Lower leg skin (tissue), 4 donors: ENCODE results near the gene CCDC81. TPM values are rescaled to one million over a fixed set of nuclear protein-coding genes. Genes with fewer than 3 reads are reported as not detected.

Experiments used
- DNase-seq, 2 donors: peaks; one replicate each; pipeline ENCODE4 v3.0.0-alpha.2; 2019; ENCODE audit warnings: low spot score in 2 of 2
- H3K4me3 ChIP-seq: fragments of 200-600 bp; sonication (generic); 2 replicates; pipeline ENCODE4 v1.5.1; 2017; ENCODE audit warnings: mild to moderate bottlenecking, low read depth; ENCODE audit not compliant: poor library complexity, severe bottlenecking
- POLR2A ChIP-seq, 2 donors: fragments of 450-650 bp; IDR thresholded peaks; one replicate each; pipeline ENCODE4 v1.6.1; 2016 to 2017; ENCODE audit warnings: antibody characterized with exemption in 2 of 2, mild to moderate bottlenecking in 1 of 2, moderate library complexity in 1 of 2
- WGBS, 2 donors: methylation state at CpG; one replicate each; pipeline ENCODE4 v1.1.5; 2018; 5-methylcytosine and 5-hydroxymethylcytosine counted together
- intact Hi-C: fragments of 100-400 bp; cut with DNase I; formaldehyde crosslinking; loops from one replicate; pipeline ENCODE4 v1.15.0; 2023; ENCODE audit warnings: low total_unique reads
- total RNA-seq, 4 donors: library from RNA; depleted of rRNA; stranded (reverse); fragments of >200 nt; gene quantifications; one replicate each; pipeline ENCODE4 v1.1.0, GENCODE V29; 2016
- TF ChIP-seq, protein P1 (sequence below), 3 donors: fragments of 450-650 bp; IDR thresholded peaks; one replicate each; pipeline ENCODE4 v1.5.1; 2016; ENCODE audit warnings: antibody characterized with exemption in 3 of 3, mild to moderate bottlenecking in 3 of 3, moderate library complexity in 2 of 3

The CCDC81 gene
- total RNA-seq, 4 donors from 2014 or later = 0.76 to 2.7 (median 1.6) TPM; not detected in 1

DNA sequence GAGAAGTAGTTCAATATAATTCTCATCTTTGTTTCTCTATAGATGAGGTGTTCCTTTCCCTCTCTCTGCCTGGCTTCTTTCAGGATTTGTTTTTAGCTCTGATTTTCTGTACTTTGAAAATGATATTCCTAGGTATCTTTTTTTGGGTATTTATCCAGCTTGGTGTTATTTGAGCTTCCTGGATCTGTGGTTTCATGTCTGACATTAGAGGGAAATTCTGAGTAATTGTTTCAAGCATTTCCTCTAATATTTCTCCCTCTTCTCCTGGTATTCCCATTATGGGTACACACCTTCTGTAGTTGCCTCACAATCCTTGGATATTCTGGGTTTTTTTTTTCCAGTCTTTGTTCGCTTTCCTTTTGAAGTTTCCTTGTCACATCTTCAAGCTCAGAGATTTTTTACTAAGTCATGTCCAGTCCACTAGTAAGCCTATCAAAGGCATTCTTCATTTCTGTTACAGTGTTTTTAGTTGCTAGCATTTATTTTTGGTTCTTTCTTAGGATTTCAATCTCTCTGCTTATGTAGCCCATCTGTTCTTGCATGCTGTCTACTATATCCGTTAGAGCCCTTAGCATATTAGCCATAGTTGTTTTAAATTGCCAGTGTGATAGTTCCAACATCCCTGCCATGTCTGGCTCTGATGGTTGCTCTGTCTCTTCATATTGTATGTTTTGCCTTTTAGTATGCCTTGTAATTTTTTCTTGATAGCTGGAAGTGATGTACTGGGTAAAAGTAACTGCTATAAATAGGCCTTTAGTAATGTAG, 5.8 kb downstream of the CCDC81 start:
- no peak for DNase-seq
- TF ChIP-seq POLR2A (IDR thresholded peaks at IDR 0.05) = no peak
- TF ChIP-seq, protein P1, sequence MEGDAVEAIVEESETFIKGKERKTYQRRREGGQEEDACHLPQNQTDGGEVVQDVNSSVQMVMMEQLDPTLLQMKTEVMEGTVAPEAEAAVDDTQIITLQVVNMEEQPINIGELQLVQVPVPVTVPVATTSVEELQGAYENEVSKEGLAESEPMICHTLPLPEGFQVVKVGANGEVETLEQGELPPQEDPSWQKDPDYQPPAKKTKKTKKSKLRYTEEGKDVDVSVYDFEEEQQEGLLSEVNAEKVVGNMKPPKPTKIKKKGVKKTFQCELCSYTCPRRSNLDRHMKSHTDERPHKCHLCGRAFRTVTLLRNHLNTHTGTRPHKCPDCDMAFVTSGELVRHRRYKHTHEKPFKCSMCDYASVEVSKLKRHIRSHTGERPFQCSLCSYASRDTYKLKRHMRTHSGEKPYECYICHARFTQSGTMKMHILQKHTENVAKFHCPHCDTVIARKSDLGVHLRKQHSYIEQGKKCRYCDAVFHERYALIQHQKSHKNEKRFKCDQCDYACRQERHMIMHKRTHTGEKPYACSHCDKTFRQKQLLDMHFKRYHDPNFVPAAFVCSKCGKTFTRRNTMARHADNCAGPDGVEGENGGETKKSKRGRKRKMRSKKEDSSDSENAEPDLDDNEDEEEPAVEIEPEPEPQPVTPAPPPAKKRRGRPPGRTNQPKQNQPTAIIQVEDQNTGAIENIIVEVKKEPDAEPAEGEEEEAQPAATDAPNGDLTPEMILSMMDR (IDR thresholded peaks at IDR 0.05) = no peak
- intact Hi-C loops = no loop called here
- WGBS, 2 donors = 97 to 98% methylated on average over 2 of the region's 2 CpGs
- H3K4me3 ChIP-seq = no peak overlapping the region

DNA sequence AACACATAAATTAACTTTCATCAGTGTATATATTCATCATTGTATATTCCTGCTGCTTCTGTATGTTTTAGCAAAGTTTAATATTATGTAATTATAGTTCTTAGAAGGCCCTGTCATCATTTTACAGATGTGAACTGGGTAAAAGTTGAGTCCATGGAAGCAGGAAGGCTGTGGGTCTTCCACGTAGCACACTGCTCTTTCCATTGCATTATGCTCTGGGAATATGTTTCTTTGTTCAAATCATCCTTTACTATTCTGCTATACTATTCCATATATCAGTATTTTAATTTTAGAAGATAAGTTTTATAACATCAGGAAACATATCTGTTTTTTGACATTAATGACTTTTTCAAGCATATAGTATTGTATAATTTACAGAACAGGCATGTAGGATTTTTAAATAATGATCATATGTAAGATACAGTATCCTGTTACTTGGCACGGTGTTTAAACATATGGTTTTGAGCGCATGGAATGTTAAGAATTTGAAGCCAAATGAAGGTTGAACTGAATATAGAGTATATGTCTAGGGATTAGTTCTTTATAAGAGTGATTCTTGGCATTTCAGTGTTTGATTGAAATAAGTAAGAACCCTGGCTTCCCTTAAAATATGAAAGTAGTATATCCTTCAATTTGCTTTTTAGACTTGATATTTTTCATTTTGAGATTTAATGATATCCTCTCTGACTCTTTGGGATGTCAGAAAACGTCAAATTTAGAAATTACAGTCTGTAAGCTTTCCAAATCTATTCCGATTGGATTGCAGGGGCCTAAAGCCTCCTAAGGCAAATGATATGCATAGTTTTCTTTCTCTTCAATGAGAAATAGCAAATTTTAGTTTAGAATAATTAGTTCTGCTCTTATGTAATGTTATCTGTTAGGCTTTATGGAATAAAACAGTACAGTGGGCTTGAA, 8.6 kb downstream of the CCDC81 start:
- no peak for TF ChIP-seq POLR2A (IDR thresholded peaks at IDR 0.05)
- TF ChIP-seq, protein P1 (IDR thresholded peaks at IDR 0.05) = no peak
- no peak overlapping the region for H3K4me3 ChIP-seq
- intact Hi-C loops = no loop called here
- DNase-seq = no peak
- WGBS, 2 donors = 64 to 70% methylated on average over 5 of the region's 5 CpGs

DNA sequence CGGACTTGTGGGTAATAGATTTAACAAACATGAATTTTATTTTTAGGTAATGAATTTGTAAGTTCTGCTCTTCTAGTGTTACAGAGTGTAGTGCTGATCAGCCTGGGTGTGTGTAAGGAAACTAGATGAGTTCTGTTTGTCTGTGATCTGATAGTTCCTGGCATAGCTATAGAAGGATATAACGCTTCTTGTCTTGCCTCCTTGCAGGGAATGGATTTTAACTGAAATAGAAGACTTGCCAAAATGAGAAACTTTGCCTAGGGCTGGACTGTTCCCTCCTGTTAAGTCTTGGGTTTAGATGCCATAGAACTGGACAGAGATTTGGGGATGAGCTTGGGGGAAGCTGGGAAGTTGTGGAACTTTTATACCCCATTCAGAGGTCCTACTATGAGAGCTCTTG, 11.6 kb downstream of the CCDC81 start:
- no peak for DNase-seq
- TF ChIP-seq, protein P1 (IDR thresholded peaks at IDR 0.05) = no peak
- H3K4me3 ChIP-seq = no peak overlapping the region
- WGBS, 2 donors = 75 to 77% methylated on average over 2 of the region's 2 CpGs
- intact Hi-C loops = no loop called here

DNA sequence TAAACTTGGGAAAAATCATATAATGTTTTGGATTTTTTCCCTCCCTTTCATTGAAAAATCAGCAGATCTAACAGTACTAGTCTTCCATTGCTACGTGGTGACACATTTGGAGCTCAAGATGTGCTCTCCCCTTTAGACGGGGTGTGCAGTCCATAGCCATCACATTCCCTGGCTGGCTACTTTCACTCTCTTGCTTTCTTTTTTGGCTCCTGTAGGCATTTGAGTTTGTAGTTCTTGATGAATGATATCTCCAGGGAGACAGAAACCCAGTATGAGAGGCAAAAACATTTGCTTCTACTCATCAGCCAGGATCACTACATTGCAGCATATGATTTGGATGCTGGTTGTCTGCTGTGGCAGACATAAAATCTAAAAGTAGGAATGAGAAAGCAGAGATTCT, 12.1 kb downstream of the CCDC81 start:
- TF ChIP-seq, protein P1 (IDR thresholded peaks at IDR 0.05) = no peak
- no peak for TF ChIP-seq POLR2A (IDR thresholded peaks at IDR 0.05)
- 58 to 66% methylated on average over 2 of the region's 2 CpGs for WGBS, 2 donors
- intact Hi-C loops = no loop called here
- H3K4me3 ChIP-seq = no peak overlapping the region
- DNase-seq = no peak

DNA sequence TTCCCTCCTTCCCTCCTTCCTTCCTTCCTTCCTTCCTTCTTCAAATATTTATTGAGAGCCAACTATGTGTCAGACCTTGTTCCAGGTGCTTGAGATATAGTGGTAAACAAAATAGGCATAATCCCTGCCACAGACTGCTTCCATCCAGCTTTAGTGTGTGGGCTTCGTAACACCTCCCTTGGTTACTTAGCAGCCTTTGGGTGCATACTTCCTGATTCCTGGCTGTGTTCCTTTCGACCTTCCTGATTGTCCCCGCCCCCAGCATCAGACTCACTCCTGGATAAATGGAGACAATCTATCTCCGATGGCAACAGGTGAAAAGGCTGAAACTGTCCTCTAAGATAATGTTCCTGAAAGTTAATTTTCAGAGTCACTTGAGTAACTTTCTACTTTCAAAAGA, 13.5 kb downstream of the CCDC81 start:
- WGBS, 2 donors = 65 to 72% methylated on average over 4 of the region's 4 CpGs
- TF ChIP-seq, protein P1 (IDR thresholded peaks at IDR 0.05) = no peak
- no peak for TF ChIP-seq POLR2A (IDR thresholded peaks at IDR 0.05)
- no peak for DNase-seq
- intact Hi-C loops = no loop called here
- no peak overlapping the region for H3K4me3 ChIP-seq
